Testis (tissue), 5 donors: ENCODE results near the gene LPAR3. TPM values are rescaled to one million over a fixed set of nuclear protein-coding genes. Genes with fewer than 3 reads are reported as not detected.

Source experiments
- DNase-seq: peaks from one replicate; pipeline ENCODE4 v3.0.0-alpha.2; 2019
- H3K27ac ChIP-seq, 2 donors: fragments of 200-600 bp; sonication (generic); one replicate each; pipeline ENCODE4 v1.5.1; 2019
- H3K27me3 ChIP-seq: fragments of 200-600 bp; sonication (generic); one replicate; pipeline ENCODE4 v1.5.1; 2019
- H3K36me3 ChIP-seq: fragments of 200-600 bp; sonication (generic); one replicate; pipeline ENCODE4 v1.5.1; 2017; ENCODE audit warnings: low read depth; ENCODE audit errors: missing control alignments
- H3K4me1 ChIP-seq: fragments of 200-600 bp; sonication (generic); one replicate; pipeline ENCODE4 v1.5.1; 2019
- H3K4me3 ChIP-seq, 2 donors: fragments of 200-600 bp; sonication (generic); one replicate each; pipeline ENCODE4 v1.5.1; 2017 to 2019
- H3K9me3 ChIP-seq: fragments of 200-600 bp; sonication (generic); one replicate; pipeline ENCODE4 v1.5.1; 2017
- POLR2A ChIP-seq: fragments of 450-650 bp; IDR thresholded peaks from one replicate; pipeline ENCODE4 v1.6.1; 2017; ENCODE audit warnings: antibody characterized with exemption, mild to moderate bottlenecking, moderate library complexity
- WGBS, 2 donors: methylation state at CpG; one replicate each; pipeline ENCODE4 v1.1.5; 2018; 5-methylcytosine and 5-hydroxymethylcytosine counted together
- intact Hi-C: fragments of 100-400 bp; cut with DNase I; formaldehyde crosslinking; loops from one replicate; pipeline ENCODE4 v1.15.1; 2023; ENCODE audit warnings: low total_unique reads
- long read RNA-seq, 2 donors: transcript quantifications; one replicate each; lab custom pipeline, GENCODE V29; 2026
- polyA plus RNA-seq: library from polyadenylated mRNA; stranded (reverse); fragments of 350-450 nt; fragmentation: Illumina TruSeq; extraction: RNeasy Lipid Tissue Mini Kit (QIAGEN cat#74804); gene quantifications from one replicate; pipeline ENCODE4 v1.2.3, GENCODE V29; 2014; ENCODE audit warnings: low read depth, low replicate concordance; ENCODE audit not compliant: insufficient read depth
- total RNA-seq, 2 donors: library from RNA; depleted of rRNA; stranded (reverse); fragments of >200 nt; gene quantifications; one replicate each; pipeline ENCODE4 v1.2.3, GENCODE V29; 2016
- TF ChIP-seq, protein P1 (sequence below), 3 experiments: fragments of 450-650 bp in 2 of 3; fragments of 200-600 bp in 1 of 3; sonication (generic) in 1 of 3; IDR thresholded peaks; one replicate each; pipeline ENCODE4 v1.5.1; 2016 to 2019; ENCODE audit warnings: antibody characterized with exemption in 3 of 3, mild to moderate bottlenecking in 2 of 3, moderate library complexity in 1 of 3

Gene LPAR3, protein sequence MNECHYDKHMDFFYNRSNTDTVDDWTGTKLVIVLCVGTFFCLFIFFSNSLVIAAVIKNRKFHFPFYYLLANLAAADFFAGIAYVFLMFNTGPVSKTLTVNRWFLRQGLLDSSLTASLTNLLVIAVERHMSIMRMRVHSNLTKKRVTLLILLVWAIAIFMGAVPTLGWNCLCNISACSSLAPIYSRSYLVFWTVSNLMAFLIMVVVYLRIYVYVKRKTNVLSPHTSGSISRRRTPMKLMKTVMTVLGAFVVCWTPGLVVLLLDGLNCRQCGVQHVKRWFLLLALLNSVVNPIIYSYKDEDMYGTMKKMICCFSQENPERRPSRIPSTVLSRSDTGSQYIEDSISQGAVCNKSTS
- total RNA-seq (10 to 100 TPM; 65.9 to 73.8 TPM), polyA plus RNA-seq (23.3 TPM)
- long read RNA-seq, donor 1 = 0 reads
- long read RNA-seq, donor 2 = 0 reads

DNA sequence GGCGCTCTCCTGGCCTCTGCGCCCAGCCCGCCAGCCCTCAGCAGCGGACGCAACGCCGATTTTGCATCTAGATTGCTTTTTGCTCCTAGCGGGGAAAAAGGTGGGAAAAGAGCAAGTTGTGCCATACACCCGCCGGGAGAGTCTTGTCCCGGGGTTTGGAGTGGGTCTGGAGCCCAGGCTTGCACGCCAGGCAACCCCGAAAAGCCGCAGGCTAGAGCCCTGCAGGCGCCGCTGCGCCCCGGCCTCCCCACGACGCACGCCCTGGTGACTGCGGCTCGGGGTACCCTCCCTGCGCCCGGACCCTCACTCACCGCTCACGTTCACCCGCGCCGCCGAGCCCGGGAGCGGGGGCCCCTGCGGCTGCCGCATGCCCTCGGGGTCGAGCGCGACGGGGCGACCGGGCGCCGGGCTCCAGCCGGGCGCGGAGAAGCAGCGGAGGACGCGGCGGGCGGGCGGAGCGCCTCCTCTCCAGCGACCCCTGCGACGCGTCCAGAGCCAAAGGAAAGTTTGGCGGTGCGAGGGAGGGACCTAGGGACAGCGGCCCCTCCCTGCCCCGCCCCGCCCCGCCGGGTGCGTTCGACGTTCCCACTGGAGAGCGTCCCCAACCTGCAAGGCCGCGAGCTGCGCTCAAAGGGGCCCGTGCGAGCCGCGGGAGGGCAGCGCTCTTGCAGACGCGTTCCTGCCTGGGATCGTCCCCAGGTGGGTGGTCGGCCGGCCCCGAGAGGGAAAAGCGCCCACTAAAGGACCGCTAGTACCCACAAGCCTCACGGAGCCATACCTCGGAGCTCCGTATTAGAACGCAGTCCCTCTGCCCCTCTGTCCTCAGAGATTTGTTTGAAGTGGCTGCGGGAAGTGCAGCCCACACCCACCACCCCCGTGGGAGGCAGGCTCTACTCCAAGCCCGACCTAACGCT, at the start of gene LPAR3:
Gene LPAR3 (minus strand): TSS at position 502 of the 914 bp plus-strand sequence. CDS start 27,086 bp downstream, outside the sequence.
- Histone ChIP-seq H3K27me3 (no peaks in the 10 kb centered on the region), H3K27ac (peak within 1 kb of the TSS; percentile 15 to 50), H3K9me3 (no peaks in the 10 kb centered on the region), H3K4me1 (no peaks in the 10 kb centered on the region), H3K36me3 (no peaks in the 10 kb centered on the region), H3K4me3 (peak within 1 kb of the TSS; percentile 51 to 67)
- intact Hi-C loops = no loop called here
- TF ChIP-seq, protein P1, sequence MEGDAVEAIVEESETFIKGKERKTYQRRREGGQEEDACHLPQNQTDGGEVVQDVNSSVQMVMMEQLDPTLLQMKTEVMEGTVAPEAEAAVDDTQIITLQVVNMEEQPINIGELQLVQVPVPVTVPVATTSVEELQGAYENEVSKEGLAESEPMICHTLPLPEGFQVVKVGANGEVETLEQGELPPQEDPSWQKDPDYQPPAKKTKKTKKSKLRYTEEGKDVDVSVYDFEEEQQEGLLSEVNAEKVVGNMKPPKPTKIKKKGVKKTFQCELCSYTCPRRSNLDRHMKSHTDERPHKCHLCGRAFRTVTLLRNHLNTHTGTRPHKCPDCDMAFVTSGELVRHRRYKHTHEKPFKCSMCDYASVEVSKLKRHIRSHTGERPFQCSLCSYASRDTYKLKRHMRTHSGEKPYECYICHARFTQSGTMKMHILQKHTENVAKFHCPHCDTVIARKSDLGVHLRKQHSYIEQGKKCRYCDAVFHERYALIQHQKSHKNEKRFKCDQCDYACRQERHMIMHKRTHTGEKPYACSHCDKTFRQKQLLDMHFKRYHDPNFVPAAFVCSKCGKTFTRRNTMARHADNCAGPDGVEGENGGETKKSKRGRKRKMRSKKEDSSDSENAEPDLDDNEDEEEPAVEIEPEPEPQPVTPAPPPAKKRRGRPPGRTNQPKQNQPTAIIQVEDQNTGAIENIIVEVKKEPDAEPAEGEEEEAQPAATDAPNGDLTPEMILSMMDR (IDR thresholded peaks at IDR 0.05) = no peak
- TF ChIP-seq POLR2A = no peak
- WGBS, 2 donors = 1 to 3% methylated on average over 36 to 64 of the region's 93 CpGs
- DNase-seq = peak; percentile 84

DNA sequence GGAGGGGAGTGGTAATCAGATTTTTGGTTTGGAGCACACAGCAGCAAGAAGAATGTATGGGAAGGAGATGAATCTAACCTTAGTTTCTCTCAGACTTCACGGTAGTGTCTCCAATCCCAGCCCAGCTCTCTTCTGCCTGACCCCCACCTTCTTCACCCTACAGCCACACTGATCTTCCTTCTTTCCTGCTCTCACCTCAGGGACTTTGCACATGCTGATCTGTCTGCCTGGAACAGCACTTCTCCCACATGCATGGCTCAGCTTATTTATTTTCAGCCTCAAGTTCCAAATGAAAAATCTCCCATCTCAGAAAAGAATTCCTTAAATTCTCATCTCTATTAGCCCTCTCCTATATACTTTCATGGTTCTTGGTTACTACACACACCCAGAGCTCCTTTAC, 48.8 kb upstream of the LPAR3 start:
- intact Hi-C loops = loop anchor here (10.0 kb wide), 1 partner anchor 323 kb away; no protein-coding TSS in a partner anchor
- H3K36me3 ChIP-seq = no peaks in the 10 kb centered on the region
- no peaks in the 10 kb centered on the region for H3K9me3 ChIP-seq
- no peaks in the 10 kb centered on the region for H3K27me3 ChIP-seq
- TF ChIP-seq, protein P1 (IDR thresholded peaks at IDR 0.05) = no peak
- no peak for TF ChIP-seq POLR2A
- H3K27ac ChIP-seq = no peak overlapping the region
- WGBS, 2 donors = 63 to 80% methylated on average over 1 of the region's 1 CpG
- no peak overlapping the region for H3K4me3 ChIP-seq
- H3K4me1 ChIP-seq = no peaks in the 10 kb centered on the region
- no peak for DNase-seq

DNA sequence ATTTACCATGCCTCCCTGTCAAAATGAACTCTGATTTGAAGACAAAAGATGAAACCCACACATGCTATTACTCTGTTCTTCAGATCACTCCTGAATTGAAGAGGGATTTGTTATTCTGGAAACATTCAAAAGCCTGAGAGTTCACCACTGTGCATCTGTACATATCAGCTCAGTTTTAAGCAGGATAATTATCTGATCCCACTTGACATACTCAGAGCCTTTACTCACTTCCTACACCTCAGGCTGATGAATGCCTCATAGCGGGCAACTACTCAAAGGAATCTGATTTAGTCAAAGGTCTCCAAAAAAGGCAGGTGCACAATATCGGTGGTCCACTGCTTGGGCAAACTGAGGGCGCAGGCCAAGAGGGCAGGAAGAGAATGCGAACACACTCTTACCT, 47.5 kb upstream of the LPAR3 start:
- TF ChIP-seq, protein P1 (IDR thresholded peaks at IDR 0.05) = no peak
- TF ChIP-seq POLR2A = no peak
- no peaks in the 10 kb centered on the region for H3K27me3 ChIP-seq
- DNase-seq = no peak
- H3K27ac ChIP-seq = no peak overlapping the region
- no peaks in the 10 kb centered on the region for H3K4me1 ChIP-seq
- intact Hi-C loops = loop anchor here (10.0 kb wide), 1 partner anchor 324 kb away; no protein-coding TSS in a partner anchor
- H3K4me3 ChIP-seq = no peak overlapping the region
- H3K9me3 ChIP-seq = no peaks in the 10 kb centered on the region
- H3K36me3 ChIP-seq = no peaks in the 10 kb centered on the region
- 92 to 97% methylated on average over 4 of the region's 4 CpGs for WGBS, 2 donors

DNA sequence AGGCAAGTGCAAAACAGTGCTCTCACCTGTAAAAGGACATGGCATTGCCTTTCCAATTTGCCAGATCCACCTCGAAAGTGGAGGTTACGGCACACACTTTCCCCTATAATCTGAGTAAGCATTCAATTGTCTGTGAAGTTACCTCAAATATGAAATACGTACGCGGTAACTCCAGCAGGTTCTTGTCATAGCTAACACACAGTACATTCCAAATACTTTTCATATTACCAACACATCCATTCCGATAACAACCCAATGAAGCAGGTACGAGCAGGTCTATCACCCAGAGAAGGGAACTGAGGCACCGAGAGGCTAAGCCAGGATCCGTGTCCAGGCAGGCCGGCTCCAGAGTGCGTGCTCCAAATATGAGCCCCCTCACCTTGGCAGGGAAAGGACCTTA, 46.8 kb upstream of the LPAR3 start:
- DNase-seq = no peak
- 94 to 96% methylated on average over 11 of the region's 11 CpGs for WGBS, 2 donors
- no peaks in the 10 kb centered on the region for H3K9me3 ChIP-seq

More for the DNA sequence above, 46.8 kb upstream of the LPAR3 start:
- H3K27ac ChIP-seq = no peak overlapping the region
- H3K4me3 ChIP-seq = no peak overlapping the region
- no peaks in the 10 kb centered on the region for H3K36me3 ChIP-seq
- TF ChIP-seq, protein P1 (IDR thresholded peaks at IDR 0.05) = no peak
- TF ChIP-seq POLR2A = no peak
- intact Hi-C loops = loop anchor here (10.0 kb wide), 1 partner anchor 325 kb away; no protein-coding TSS in a partner anchor
- H3K4me1 ChIP-seq = no peaks in the 10 kb centered on the region
- H3K27me3 ChIP-seq = no peaks in the 10 kb centered on the region
